Glutamatergic neuron (in vitro differentiated cells): ENCODE data around the gene RAB14. TPM values are rescaled to one million over a fixed set of nuclear protein-coding genes. Genes with fewer than 3 reads are reported as not detected.

ENCODE experiments used
- DNase-seq: peaks from one replicate; pipeline ENCODE4 v3.0.0; 2022
- H3K27ac Mint-ChIP-seq: one replicate; pipeline ENCODE4 v1.8.0; 2020; ENCODE audit warnings: mild to moderate bottlenecking, mixed read lengths, inconsistent platforms; ENCODE audit not compliant: unreplicated experiment
- H3K27me3 Mint-ChIP-seq: one replicate; pipeline ENCODE4 v1.8.0; 2020; ENCODE audit warnings: mild to moderate bottlenecking, moderate library complexity, mixed read lengths, inconsistent platforms; ENCODE audit not compliant: unreplicated experiment
- H3K36me3 Mint-ChIP-seq: one replicate; pipeline ENCODE4 v1.8.0; 2020; ENCODE audit warnings: mild to moderate bottlenecking, mixed read lengths, inconsistent platforms; ENCODE audit not compliant: unreplicated experiment
- H3K4me1 Mint-ChIP-seq: one replicate; pipeline ENCODE4 v1.8.0; 2020; ENCODE audit warnings: mild to moderate bottlenecking, low read depth, mixed read lengths, inconsistent platforms; ENCODE audit not compliant: unreplicated experiment
- H3K4me3 Mint-ChIP-seq: one replicate; pipeline ENCODE4 v1.8.0; 2020; ENCODE audit warnings: mild to moderate bottlenecking, mixed read lengths, inconsistent platforms; ENCODE audit not compliant: unreplicated experiment
- H3K9me3 Mint-ChIP-seq: one replicate; pipeline ENCODE4 v1.8.0; 2020; ENCODE audit warnings: mild to moderate bottlenecking, moderate library complexity, mixed read lengths, inconsistent platforms; ENCODE audit not compliant: unreplicated experiment
- CTCF ChIP-seq: fragments of 200-600 bp; sonication (generic); IDR thresholded peaks from one replicate; pipeline ENCODE4 v1.5.0; 2021; ENCODE audit not compliant: partially characterized antibody, unreplicated experiment
- total RNA-seq: library from RNA; stranded (reverse); fragmentation: NEBNext Ultra II Directional; extraction: Animal tissue kit (Norgen Biotek cat#: 25700); gene quantifications from one replicate; pipeline ENCODE4 v1.2.1, GENCODE V29; 2021; ENCODE audit not compliant: unreplicated experiment

RAB14 gene
- total RNA-seq, 1 donor from 2014 or later = 50.7 TPM

GRCh38 chr9:121216271-121216805, 14.7 kb upstream of the RAB14 start:
- H3K27me3 Mint-ChIP-seq = peaks cover 2% of the 10 kb centered on the region
- H3K4me3 Mint-ChIP-seq = no peak overlapping the region
- no peaks in the 10 kb centered on the region for H3K9me3 Mint-ChIP-seq
- no peak for DNase-seq
- H3K27ac Mint-ChIP-seq = no peak overlapping the region
- H3K36me3 Mint-ChIP-seq = no peaks in the 10 kb centered on the region
- TF ChIP-seq CTCF = no peak
- peaks cover 5% of the 10 kb centered on the region for H3K4me1 Mint-ChIP-seq

- Mint-ChIP-seq H3K4me3 (no peak overlapping the region), H3K36me3 (no peaks in the 10 kb centered on the region), H3K4me1 (no peaks in the 10 kb centered on the region), H3K9me3 (no peaks in the 10 kb centered on the region), H3K27ac (no peak overlapping the region), H3K27me3 (peaks cover 2% of the 10 kb centered on the region)
- no peak for DNase-seq
- no peak for TF ChIP-seq CTCF
These were observed 12.3 kb upstream of the RAB14 start for GRCh38 chr9:121214005-121214404.

GRCh38 chr9:121213136-121213806, 11.6 kb upstream of the RAB14 start:
- H3K4me1 Mint-ChIP-seq = no peaks in the 10 kb centered on the region
- H3K27ac Mint-ChIP-seq = no peak overlapping the region
- TF ChIP-seq CTCF = peak; percentile 85
- no peak overlapping the region for H3K4me3 Mint-ChIP-seq
- H3K9me3 Mint-ChIP-seq = no peaks in the 10 kb centered on the region
- peak; percentile 90 for DNase-seq
- peaks cover 2% of the 10 kb centered on the region for H3K27me3 Mint-ChIP-seq
- no peaks in the 10 kb centered on the region for H3K36me3 Mint-ChIP-seq

GRCh38 chr9:121210536-121210935, 8.9 kb upstream of the RAB14 start:
- peaks cover 2% of the 10 kb centered on the region for H3K27me3 Mint-ChIP-seq
- no peak for DNase-seq
- no peaks in the 10 kb centered on the region for H3K9me3 Mint-ChIP-seq
- H3K27ac Mint-ChIP-seq = no peak overlapping the region
- H3K36me3 Mint-ChIP-seq = no peaks in the 10 kb centered on the region
- H3K4me3 Mint-ChIP-seq = no peak overlapping the region
- H3K4me1 Mint-ChIP-seq = no peaks in the 10 kb centered on the region
- no peak for TF ChIP-seq CTCF

GRCh38 chr9:121207371-121207940, 5.8 kb upstream of the RAB14 start:
- H3K4me1 Mint-ChIP-seq = no peaks in the 10 kb centered on the region
- H3K27me3 Mint-ChIP-seq = no peaks in the 10 kb centered on the region
- no peak overlapping the region for H3K4me3 Mint-ChIP-seq
- H3K9me3 Mint-ChIP-seq = peaks cover under 1% of the 10 kb centered on the region
- no peak for TF ChIP-seq CTCF
- no peak overlapping the region for H3K27ac Mint-ChIP-seq
- DNase-seq = no peak
- no peaks in the 10 kb centered on the region for H3K36me3 Mint-ChIP-seq
